Liver (tissue), 3 donors: ENCODE measurements around the gene DUSP2.

Experiments
- EGR1 ChIP-seq, 2 donors: IDR thresholded peaks; 2 replicates each; pipeline ENCODE4 v1.6.1; 2016 to 2018; ENCODE audit warnings: antibody characterized with exemption in 2 of 2, low read depth in 2 of 2
- GABPA ChIP-seq, 2 donors: IDR thresholded peaks in 1 of 2; conservative IDR thresholded peaks in 1 of 2; 2 replicates each; pipeline ENCODE4 v1.6.1; 2016; ENCODE audit warnings: antibody characterized with exemption in 2 of 2, mild to moderate bottlenecking in 1 of 2, moderate library complexity in 1 of 2
- HNF4A ChIP-seq, 2 donors: conservative IDR thresholded peaks; 2 replicates each; pipeline ENCODE4 v1.6.1; 2016; ENCODE audit warnings: antibody characterized with exemption in 2 of 2, mild to moderate bottlenecking in 2 of 2
- SP1 ChIP-seq: IDR thresholded peaks from 2 replicates; pipeline ENCODE4 v1.6.1; 2018; ENCODE audit warnings: antibody characterized with exemption, mild to moderate bottlenecking
- TAF1 ChIP-seq: conservative IDR thresholded peaks from 2 replicates; pipeline ENCODE4 v1.6.1; 2016; ENCODE audit warnings: antibody characterized with exemption, mild to moderate bottlenecking
- YY1 ChIP-seq: IDR thresholded peaks from 2 replicates; pipeline ENCODE4 v1.6.1; 2016; ENCODE audit warnings: antibody characterized with exemption, mild to moderate bottlenecking
- TF ChIP-seq, protein P1 (sequence below): IDR thresholded peaks from 2 replicates; pipeline ENCODE4 v1.6.1; 2016; ENCODE audit warnings: antibody characterized with exemption
- TF ChIP-seq, protein P2 (sequence below): fragments of 150-350 bp; IDR thresholded peaks from 2 replicates; pipeline ENCODE4 v1.5.1; 2017; ENCODE audit warnings: improper control_type of control experiment, low read depth, low read length; ENCODE audit not compliant: missing input control
- TF ChIP-seq, protein P3 (sequence below): IDR thresholded peaks from 2 replicates; pipeline ENCODE4 v1.6.1; 2016; ENCODE audit warnings: antibody characterized with exemption
- TF ChIP-seq, protein P4 (sequence below): IDR thresholded peaks from 2 replicates; pipeline ENCODE4 v1.6.1; 2016; ENCODE audit warnings: antibody characterized with exemption
- donor health status: healthy.
- donor health status: healthy.

- TF ChIP-seq, protein P1, sequence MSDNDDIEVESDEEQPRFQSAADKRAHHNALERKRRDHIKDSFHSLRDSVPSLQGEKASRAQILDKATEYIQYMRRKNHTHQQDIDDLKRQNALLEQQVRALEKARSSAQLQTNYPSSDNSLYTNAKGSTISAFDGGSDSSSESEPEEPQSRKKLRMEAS = no peak
- TF ChIP-seq, protein P2, sequence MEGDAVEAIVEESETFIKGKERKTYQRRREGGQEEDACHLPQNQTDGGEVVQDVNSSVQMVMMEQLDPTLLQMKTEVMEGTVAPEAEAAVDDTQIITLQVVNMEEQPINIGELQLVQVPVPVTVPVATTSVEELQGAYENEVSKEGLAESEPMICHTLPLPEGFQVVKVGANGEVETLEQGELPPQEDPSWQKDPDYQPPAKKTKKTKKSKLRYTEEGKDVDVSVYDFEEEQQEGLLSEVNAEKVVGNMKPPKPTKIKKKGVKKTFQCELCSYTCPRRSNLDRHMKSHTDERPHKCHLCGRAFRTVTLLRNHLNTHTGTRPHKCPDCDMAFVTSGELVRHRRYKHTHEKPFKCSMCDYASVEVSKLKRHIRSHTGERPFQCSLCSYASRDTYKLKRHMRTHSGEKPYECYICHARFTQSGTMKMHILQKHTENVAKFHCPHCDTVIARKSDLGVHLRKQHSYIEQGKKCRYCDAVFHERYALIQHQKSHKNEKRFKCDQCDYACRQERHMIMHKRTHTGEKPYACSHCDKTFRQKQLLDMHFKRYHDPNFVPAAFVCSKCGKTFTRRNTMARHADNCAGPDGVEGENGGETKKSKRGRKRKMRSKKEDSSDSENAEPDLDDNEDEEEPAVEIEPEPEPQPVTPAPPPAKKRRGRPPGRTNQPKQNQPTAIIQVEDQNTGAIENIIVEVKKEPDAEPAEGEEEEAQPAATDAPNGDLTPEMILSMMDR = no peak
- TF ChIP-seq, protein P3, sequence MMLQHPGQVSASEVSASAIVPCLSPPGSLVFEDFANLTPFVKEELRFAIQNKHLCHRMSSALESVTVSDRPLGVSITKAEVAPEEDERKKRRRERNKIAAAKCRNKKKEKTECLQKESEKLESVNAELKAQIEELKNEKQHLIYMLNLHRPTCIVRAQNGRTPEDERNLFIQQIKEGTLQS = no peak
- TF ChIP-seq TAF1 (no peak), HNF4A (conservative IDR thresholded peaks at IDR 0.05) (no peak), YY1 (no peak), SP1 (no peak), EGR1 (IDR thresholded peaks at IDR 0.05; ENCODE audit: low read depth in 2 of 2) (no peak), GABPA (IDR thresholded peaks at IDR 0.05 in 1 of 2, conservative IDR thresholded peaks at IDR 0.05 in 1 of 2) (no peak)
- TF ChIP-seq, protein P4, sequence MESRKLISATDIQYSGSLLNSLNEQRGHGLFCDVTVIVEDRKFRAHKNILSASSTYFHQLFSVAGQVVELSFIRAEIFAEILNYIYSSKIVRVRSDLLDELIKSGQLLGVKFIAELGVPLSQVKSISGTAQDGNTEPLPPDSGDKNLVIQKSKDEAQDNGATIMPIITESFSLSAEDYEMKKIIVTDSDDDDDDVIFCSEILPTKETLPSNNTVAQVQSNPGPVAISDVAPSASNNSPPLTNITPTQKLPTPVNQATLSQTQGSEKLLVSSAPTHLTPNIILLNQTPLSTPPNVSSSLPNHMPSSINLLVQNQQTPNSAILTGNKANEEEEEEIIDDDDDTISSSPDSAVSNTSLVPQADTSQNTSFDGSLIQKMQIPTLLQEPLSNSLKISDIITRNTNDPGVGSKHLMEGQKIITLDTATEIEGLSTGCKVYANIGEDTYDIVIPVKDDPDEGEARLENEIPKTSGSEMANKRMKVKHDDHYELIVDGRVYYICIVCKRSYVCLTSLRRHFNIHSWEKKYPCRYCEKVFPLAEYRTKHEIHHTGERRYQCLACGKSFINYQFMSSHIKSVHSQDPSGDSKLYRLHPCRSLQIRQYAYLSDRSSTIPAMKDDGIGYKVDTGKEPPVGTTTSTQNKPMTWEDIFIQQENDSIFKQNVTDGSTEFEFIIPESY = no peak
Observed at GRCh38 chr2:96144481-96145035, 682 bp downstream of the DUSP2 start.
